OCI-LY7 (cell line): ENCODE results near the gene RMI2. TPM values are rescaled to one million over a fixed set of nuclear protein-coding genes. Genes with fewer than 3 reads are reported as not detected.

Experiments
- BruUV-seq: library from RNA; stranded (reverse); fragments of 400-500 nt; replicated peaks from 2 replicates; lab custom pipeline; 2021; lab: Mats Ljungman, UMichigan
- CTCF ChIA-PET: fragments of 300-600 bp; sonication (Branson Sonifier 250); formaldehyde crosslinking; loops from one replicate; lab custom pipeline; 2022; ENCODE audit warnings: antibody characterized with exemption; ENCODE audit not compliant: unreplicated experiment; lab: Charles Lee
- POLR2A ChIA-PET: fragments of 300-600 bp; sonication (Branson Sonifier 250); formaldehyde crosslinking; loops from one replicate; lab custom pipeline; 2022; ENCODE audit warnings: antibody characterized with exemption; lab: Charles Lee
- DNase-seq: peaks from one replicate; pipeline ENCODE4 v3.0.0-alpha.2; 2015; ENCODE audit warnings: low spot score
- H2AFZ ChIP-seq: fragments of 200-600 bp; sonication (generic), shearing (Covaris generic); 2 replicates; pipeline ENCODE4 v1.6.1; 2014; ENCODE audit warnings: mild to moderate bottlenecking, antibody characterized with exemption, low read length, moderate library complexity
- H3K27ac ChIP-seq: fragments of 200-600 bp; sonication (generic); 2 replicates; pipeline ENCODE4 v1.5.1; 2014; ENCODE audit warnings: mixed run types, low read depth, mild to moderate bottlenecking, moderate library complexity, low read length, inconsistent platforms; ENCODE audit not compliant: poor library complexity, severe bottlenecking
- H3K36me3 ChIP-seq: fragments of 200-600 bp; sonication (generic); 2 replicates; pipeline ENCODE4 v1.6.1; 2014; ENCODE audit warnings: mild to moderate bottlenecking, antibody characterized with exemption, low read length, moderate library complexity, mixed read lengths; ENCODE audit not compliant: insufficient read depth
- H3K4me1 ChIP-seq: fragments of 200-600 bp; sonication (generic); 2 replicates; pipeline ENCODE4 v1.5.1; 2014; ENCODE audit warnings: mild to moderate bottlenecking, low read length; ENCODE audit not compliant: insufficient read depth, poor library complexity, severe bottlenecking
- H3K4me2 ChIP-seq: fragments of 200-600 bp; sonication (generic); 2 replicates; pipeline ENCODE4 v1.6.1; 2014; ENCODE audit warnings: mild to moderate bottlenecking, low read length
- H3K4me3 ChIP-seq: fragments of 200-600 bp; sonication (generic); 2 replicates; pipeline ENCODE4 v1.5.1; 2014; ENCODE audit warnings: mild to moderate bottlenecking, low read depth, low read length; ENCODE audit not compliant: poor library complexity, severe bottlenecking
- H3K79me2 ChIP-seq: fragments of 200-600 bp; sonication (generic); 2 replicates; pipeline ENCODE4 v1.6.1; 2016; ENCODE audit warnings: low read depth, mild to moderate bottlenecking, low read length, moderate library complexity, mixed read lengths; ENCODE audit not compliant: insufficient read depth
- H3K9me2 ChIP-seq: fragments of 200-600 bp; sonication (generic); 2 replicates; pipeline ENCODE4 v1.6.1; 2016; ENCODE audit warnings: mild to moderate bottlenecking, low read length, mixed read lengths; ENCODE audit not compliant: insufficient read depth
- H3K9me3 ChIP-seq: fragments of 200-600 bp; sonication (generic); 2 replicates; pipeline ENCODE4 v1.6.1; 2014; ENCODE audit warnings: mild to moderate bottlenecking, mixed run types, low read length, mixed read lengths
- H4K20me1 ChIP-seq: fragments of 200-600 bp; sonication (generic); 2 replicates; pipeline ENCODE4 v1.6.1; 2014; ENCODE audit warnings: mild to moderate bottlenecking, antibody characterized with exemption, low read length, moderate library complexity, mixed read lengths; ENCODE audit not compliant: insufficient read depth
- EZH2phosphoT487 ChIP-seq: fragments of 200-600 bp; sonication (generic); IDR thresholded peaks from 2 replicates; pipeline ENCODE4 v1.6.1; 2018; ENCODE audit warnings: low read depth, borderline replicate concordance, mild to moderate bottlenecking, mixed run types, antibody characterized with exemption, low read length, moderate library complexity, mixed read lengths
- intact Hi-C: fragments of 100-400 bp; cut with micrococcal nuclease; formaldehyde crosslinking; loops from one replicate; pipeline ENCODE4 v1.10.0; 2022; ENCODE audit not compliant: unreplicated experiment
- total RNA-seq, 2 experiments: library from RNA; depleted of rRNA in 1 of 2; stranded (reverse); fragments of >200 nt in 1 of 2; shearing (Covaris generic) in 1 of 2; gene quantifications; 2 replicates each; pipeline ENCODE4 v1.2.3, GENCODE V29; 2014 to 2022
- TF ChIP-seq, protein P1 (sequence below): fragments of 200-600 bp; sonication (generic); conservative IDR thresholded peaks from 2 replicates; pipeline ENCODE4 v1.5.1; 2014; ENCODE audit warnings: mild to moderate bottlenecking, antibody characterized with exemption, low read length, moderate library complexity, mixed read lengths

RMI2 gene
- total RNA-seq, 2 experiments from 2014 or later, result 84.5 to 126 TPM

DNA sequence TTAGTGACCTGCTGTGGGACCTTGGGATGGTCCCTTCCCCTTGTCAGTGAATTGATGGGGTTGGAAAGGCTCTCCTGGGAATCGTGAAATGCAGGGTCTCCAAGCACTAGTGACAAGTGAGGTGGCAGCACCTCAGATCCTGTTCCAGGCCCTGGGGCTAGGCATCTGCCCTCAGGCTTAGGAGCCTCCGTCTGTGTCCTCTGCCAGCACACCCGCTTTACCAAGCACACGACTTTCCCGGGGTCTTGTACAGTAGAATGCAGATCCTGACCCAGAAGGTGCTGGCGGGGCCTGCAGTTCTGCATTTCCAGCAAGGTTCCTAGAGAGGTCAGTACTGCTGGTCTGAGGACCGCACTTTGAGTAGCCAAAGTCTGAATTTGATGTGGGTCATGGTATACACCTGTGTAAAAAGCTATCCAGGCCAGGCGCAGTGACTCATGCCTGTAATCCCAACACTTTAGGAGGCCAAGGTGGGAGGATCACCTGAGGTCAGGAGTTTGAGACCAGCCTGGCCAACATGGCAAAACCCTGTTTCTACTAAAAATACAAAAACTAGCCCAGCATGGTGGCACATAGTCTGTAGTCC, 30.9 kb upstream of the RMI2 start:
- H3K4me2 ChIP-seq, result no peak overlapping the region
- intact Hi-C loops, result loop anchor here (5.0 kb wide), 1 partner anchor 308 kb away; no protein-coding TSS in a partner anchor

DNA sequence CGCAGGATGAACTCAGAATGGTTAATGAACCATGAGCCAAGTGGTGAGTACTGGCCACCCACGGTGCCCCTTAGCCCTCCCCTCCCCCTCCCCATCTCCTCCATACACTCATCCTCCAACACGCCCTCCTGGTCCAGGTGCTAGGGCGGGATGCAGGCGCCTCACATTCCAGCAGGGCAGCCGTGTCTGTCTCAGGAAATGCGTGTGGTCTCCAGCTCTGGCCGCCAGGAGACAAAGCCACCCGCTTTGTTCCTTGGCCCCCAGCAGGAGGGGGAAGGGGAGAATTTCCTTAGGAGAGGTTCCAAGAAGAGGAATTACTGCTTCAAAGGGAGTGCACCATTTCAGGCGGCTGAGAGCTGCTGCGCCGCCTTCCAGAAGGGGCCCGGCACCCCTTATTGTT, 29.7 kb upstream of the RMI2 start:
- DNase-seq, result no peak
- no peak overlapping the region for H3K4me3 ChIP-seq
- H3K4me2 ChIP-seq, result no peak overlapping the region
- TF ChIP-seq EZH2phosphoT487, result no peak
- TF ChIP-seq, protein P1, sequence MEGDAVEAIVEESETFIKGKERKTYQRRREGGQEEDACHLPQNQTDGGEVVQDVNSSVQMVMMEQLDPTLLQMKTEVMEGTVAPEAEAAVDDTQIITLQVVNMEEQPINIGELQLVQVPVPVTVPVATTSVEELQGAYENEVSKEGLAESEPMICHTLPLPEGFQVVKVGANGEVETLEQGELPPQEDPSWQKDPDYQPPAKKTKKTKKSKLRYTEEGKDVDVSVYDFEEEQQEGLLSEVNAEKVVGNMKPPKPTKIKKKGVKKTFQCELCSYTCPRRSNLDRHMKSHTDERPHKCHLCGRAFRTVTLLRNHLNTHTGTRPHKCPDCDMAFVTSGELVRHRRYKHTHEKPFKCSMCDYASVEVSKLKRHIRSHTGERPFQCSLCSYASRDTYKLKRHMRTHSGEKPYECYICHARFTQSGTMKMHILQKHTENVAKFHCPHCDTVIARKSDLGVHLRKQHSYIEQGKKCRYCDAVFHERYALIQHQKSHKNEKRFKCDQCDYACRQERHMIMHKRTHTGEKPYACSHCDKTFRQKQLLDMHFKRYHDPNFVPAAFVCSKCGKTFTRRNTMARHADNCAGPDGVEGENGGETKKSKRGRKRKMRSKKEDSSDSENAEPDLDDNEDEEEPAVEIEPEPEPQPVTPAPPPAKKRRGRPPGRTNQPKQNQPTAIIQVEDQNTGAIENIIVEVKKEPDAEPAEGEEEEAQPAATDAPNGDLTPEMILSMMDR, result no peak
- BruUV-seq, result no TSS peak
- H3K79me2 ChIP-seq, result no peaks in the 10 kb centered on the region
- H3K4me1 ChIP-seq, result peaks cover 70% of the 10 kb centered on the region
- no peak overlapping the region for H3K27ac ChIP-seq
- POLR2A ChIA-PET, result no interaction called here
- CTCF ChIA-PET, result no interaction called here
- intact Hi-C loops, result no loop called here
- H3K36me3 ChIP-seq, result no peaks in the 10 kb centered on the region
- no peak overlapping the region for H2AFZ ChIP-seq
- H4K20me1 ChIP-seq, result no peaks in the 10 kb centered on the region
- H3K9me2 ChIP-seq, result no peaks in the 10 kb centered on the region
- no peaks in the 10 kb centered on the region for H3K9me3 ChIP-seq

More for the DNA sequence above, 30.9 kb upstream of the RMI2 start:
- POLR2A ChIA-PET, result interaction anchor here (3.1 kb wide), 1 partner anchor 59 kb away, joined by 18 read pairs; the partner anchor contains the start of gene SOCS1
- H3K9me3 ChIP-seq, result no peaks in the 10 kb centered on the region
- BruUV-seq, result no TSS peak
- no peak overlapping the region for H2AFZ ChIP-seq
- no peaks in the 10 kb centered on the region for H3K79me2 ChIP-seq
- H3K4me1 ChIP-seq, result peaks cover 69% of the 10 kb centered on the region
- TF ChIP-seq, protein P1, result no peak
- no peak for TF ChIP-seq EZH2phosphoT487
- CTCF ChIA-PET, result no interaction called here
- no peaks in the 10 kb centered on the region for H3K36me3 ChIP-seq
- H3K27ac ChIP-seq, result no peak overlapping the region
- no peak for DNase-seq
- no peaks in the 10 kb centered on the region for H4K20me1 ChIP-seq
- H3K9me2 ChIP-seq, result no peaks in the 10 kb centered on the region
- H3K4me3 ChIP-seq, result no peak overlapping the region

DNA sequence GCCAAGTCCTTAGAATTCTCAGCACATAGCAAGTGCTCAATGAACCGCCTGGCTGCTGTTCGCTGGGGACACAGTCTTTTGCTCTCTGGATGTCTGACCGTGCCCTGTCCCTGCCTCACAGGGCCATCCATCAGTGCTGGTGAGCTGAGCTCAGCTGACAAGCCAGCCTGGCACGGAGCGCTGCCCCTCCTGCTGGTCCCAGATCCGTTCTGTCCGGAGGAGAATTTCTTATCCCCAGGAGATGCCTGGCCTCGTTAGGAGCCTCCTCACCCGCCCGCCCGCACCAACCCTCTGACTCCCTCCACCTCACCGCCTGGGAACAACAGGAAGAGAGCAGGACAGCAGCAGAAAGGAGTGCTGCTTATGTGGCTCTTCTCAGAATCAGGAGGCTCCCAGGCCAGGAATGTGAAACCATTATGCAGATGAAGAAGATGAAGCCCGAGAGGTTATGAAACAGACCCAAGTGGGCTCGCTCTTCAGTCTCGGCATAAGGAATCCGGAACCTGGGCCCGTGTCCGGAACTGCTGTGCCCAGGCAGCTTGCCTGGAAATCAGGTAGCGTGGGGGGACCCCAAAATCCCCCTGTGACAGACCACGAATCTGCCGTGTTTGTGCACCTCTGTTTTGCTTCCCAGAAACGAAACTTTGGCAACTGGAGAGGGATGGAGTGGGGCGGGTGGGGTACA, 28.8 kb upstream of the RMI2 start:
- TF ChIP-seq, protein P1, result no peak
- TF ChIP-seq EZH2phosphoT487, result no peak
- POLR2A ChIA-PET, result no interaction called here
- no peak overlapping the region for H3K4me2 ChIP-seq
- DNase-seq, result no peak
- no peaks in the 10 kb centered on the region for H3K79me2 ChIP-seq
- CTCF ChIA-PET, result no interaction called here
- H2AFZ ChIP-seq, result no peak overlapping the region
- H3K4me1 ChIP-seq, result peaks cover 69% of the 10 kb centered on the region
- no peaks in the 10 kb centered on the region for H3K9me2 ChIP-seq
- no peak overlapping the region for H3K4me3 ChIP-seq
- H3K27ac ChIP-seq, result no peak overlapping the region
- no peaks in the 10 kb centered on the region for H3K9me3 ChIP-seq
- no peaks in the 10 kb centered on the region for H3K36me3 ChIP-seq
- no TSS peak for BruUV-seq
- intact Hi-C loops, result no loop called here
- no peaks in the 10 kb centered on the region for H4K20me1 ChIP-seq
